ENCODE results near the gene ANK3. TPM values are rescaled to one million over a fixed set of nuclear protein-coding genes. Genes with fewer than 3 reads are reported as not detected.

The ANK3 gene
- total RNA-seq, 2 experiments from 2014 or later, result 60.5 to 61.9 TPM

- ChIA-PET POLR2A (no interaction called here), CTCF (no interaction called here)
- ATAC-seq (ENCODE audit: poor library complexity), result no peak
Observed at GRCh38 chr10:60042914-60043313, 346.8 kb downstream of the ANK3 start.

GRCh38 chr10:60042262-60042661, 347.4 kb downstream of the ANK3 start:
- POLR2A ChIA-PET, result no interaction called here
- H3K27ac ChIP-seq (ENCODE audit: low read depth in 1 of 2, low read length in 2 of 2), result no peak overlapping the region
- DNase-seq (no peak), ATAC-seq (ENCODE audit: poor library complexity) (no peak)
- peaks cover 72% of the 10 kb centered on the region for H3K36me3 Mint-ChIP-seq (ENCODE audit: low read depth)
- H3K27ac Mint-ChIP-seq, result no peak overlapping the region
- no peak overlapping the region for H3K4me3 ChIP-seq (ENCODE audit: low read length)
- no peaks in the 10 kb centered on the region for H3K4me1 ChIP-seq (ENCODE audit: insufficient read depth, low read length)
- H3K36me3 ChIP-seq (ENCODE audit: insufficient read depth, low read length), result peaks cover 7% of the 10 kb centered on the region
- H3K4me1 Mint-ChIP-seq (ENCODE audit: low read depth), result no peaks in the 10 kb centered on the region
- H3K9me3 Mint-ChIP-seq, result no peaks in the 10 kb centered on the region
- no peak for TF ChIP-seq CTCF (IDR thresholded peaks at IDR 0.05)
- no peaks in the 10 kb centered on the region for H3K27me3 Mint-ChIP-seq
- intact Hi-C loops (cut with DNase I, micrococcal nuclease), result no loop called here
- H3K9me3 ChIP-seq (ENCODE audit: control insufficient read depth in 1 of 2, insufficient read depth in 1 of 2, low read length in 2 of 2), result no peaks in the 10 kb centered on the region
- CTCF ChIA-PET, result no interaction called here
- H3K27me3 ChIP-seq (ENCODE audit: control insufficient read depth in 1 of 2, insufficient read depth in 2 of 2, low read length in 2 of 2), result no peaks in the 10 kb centered on the region
- no peak overlapping the region for H3K4me3 Mint-ChIP-seq

More at GRCh38 chr10:60042914-60043313, 346.8 kb downstream of the ANK3 start:
- no peak for DNase-seq
- H3K27me3 ChIP-seq (ENCODE audit: control insufficient read depth in 1 of 2, insufficient read depth in 2 of 2, low read length in 2 of 2), result no peaks in the 10 kb centered on the region
- no peaks in the 10 kb centered on the region for H3K9me3 Mint-ChIP-seq
- no peaks in the 10 kb centered on the region for H3K4me1 Mint-ChIP-seq (ENCODE audit: low read depth)
- peaks cover 67% of the 10 kb centered on the region for H3K36me3 Mint-ChIP-seq (ENCODE audit: low read depth)
- H3K27ac Mint-ChIP-seq, result no peak overlapping the region
- H3K4me3 Mint-ChIP-seq, result no peak overlapping the region
- H3K9me3 ChIP-seq (ENCODE audit: control insufficient read depth in 1 of 2, insufficient read depth in 1 of 2, low read length in 2 of 2), result no peaks in the 10 kb centered on the region
- H3K36me3 ChIP-seq (ENCODE audit: insufficient read depth, low read length), result peaks cover 7% of the 10 kb centered on the region
- no peak overlapping the region for H3K27ac ChIP-seq (ENCODE audit: low read depth in 1 of 2, low read length in 2 of 2)
- H3K4me1 ChIP-seq (ENCODE audit: insufficient read depth, low read length), result no peaks in the 10 kb centered on the region
- H3K27me3 Mint-ChIP-seq, result no peaks in the 10 kb centered on the region
- no peak overlapping the region for H3K4me3 ChIP-seq (ENCODE audit: low read length)
- intact Hi-C loops (cut with DNase I, micrococcal nuclease), result no loop called here
- no peak for TF ChIP-seq CTCF (IDR thresholded peaks at IDR 0.05)

- no peak for DNase-seq
- Histone ChIP-seq H3K36me3 (ENCODE audit: insufficient read depth, low read length) (peaks cover 7% of the 10 kb centered on the region), H3K27ac (ENCODE audit: low read depth in 1 of 2, low read length in 2 of 2) (no peak overlapping the region), H3K4me1 (ENCODE audit: insufficient read depth, low read length) (no peaks in the 10 kb centered on the region), H3K9me3 (ENCODE audit: control insufficient read depth in 1 of 2, insufficient read depth in 1 of 2, low read length in 2 of 2) (no peaks in the 10 kb centered on the region), H3K27me3 (ENCODE audit: control insufficient read depth in 1 of 2, insufficient read depth in 2 of 2, low read length in 2 of 2) (no peaks in the 10 kb centered on the region), H3K4me3 (ENCODE audit: low read length) (no peak overlapping the region)
- Mint-ChIP-seq H3K4me3 (no peak overlapping the region), H3K27ac (no peak overlapping the region), H3K27me3 (no peaks in the 10 kb centered on the region), H3K36me3 (ENCODE audit: low read depth) (peaks cover 79% of the 10 kb centered on the region), H3K4me1 (ENCODE audit: low read depth) (no peaks in the 10 kb centered on the region), H3K9me3 (no peaks in the 10 kb centered on the region)
- TF ChIP-seq CTCF (IDR thresholded peaks at IDR 0.05), result no peak
- ATAC-seq (ENCODE audit: poor library complexity), result no peak
- POLR2A ChIA-PET, result no interaction called here
- intact Hi-C loops (cut with DNase I, micrococcal nuclease), result no loop called here
- CTCF ChIA-PET, result no interaction called here
Observed at GRCh38 chr10:60041489-60042133, 348.1 kb downstream of the ANK3 start.
